GM18909 (cell line): ENCODE data around the gene ZFYVE26.

Experiments
- ATAC-seq: cut with Tn5 transposase; IDR thresholded peaks from one replicate; pipeline ENCODE4 v1.9.1; 2021; ENCODE audit warnings: mild to moderate bottlenecking; ENCODE audit not compliant: unreplicated experiment, poor library complexity

Gene ZFYVE26

DNA sequence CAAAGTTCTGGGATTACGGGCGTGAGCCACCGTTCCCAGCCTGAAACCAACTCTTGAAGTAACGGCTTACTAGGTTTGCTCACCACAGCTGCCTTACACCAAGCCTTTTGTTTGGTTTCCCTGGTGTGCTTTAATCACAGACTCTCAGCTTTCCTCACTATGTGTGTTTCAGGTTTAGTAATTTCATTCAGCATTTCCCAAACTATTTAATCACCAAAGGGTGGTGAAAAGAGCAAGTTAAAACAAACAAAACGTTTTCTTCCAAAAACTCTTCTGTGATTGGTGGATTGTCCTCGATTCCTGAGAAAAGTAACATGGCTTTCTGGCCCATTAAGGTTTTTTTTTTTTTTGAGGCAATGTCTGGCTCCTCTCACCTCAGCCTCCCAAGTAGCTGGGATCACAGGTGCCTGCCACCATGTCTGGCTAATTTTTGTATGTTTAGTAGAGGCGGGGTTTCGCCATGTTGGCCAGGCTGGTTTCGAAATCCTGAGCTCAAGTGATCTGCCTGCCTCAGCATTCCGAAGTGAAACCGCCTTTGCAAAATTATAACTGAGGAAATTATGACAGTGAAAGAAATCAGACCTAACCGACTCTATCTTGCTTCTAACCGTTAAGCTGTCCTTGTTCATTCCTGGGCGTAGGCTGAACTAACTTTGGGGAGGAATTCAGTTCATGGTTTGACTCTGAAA is 1.5 kb upstream of the ZFYVE26 start:
- no peak for ATAC-seq

DNA sequence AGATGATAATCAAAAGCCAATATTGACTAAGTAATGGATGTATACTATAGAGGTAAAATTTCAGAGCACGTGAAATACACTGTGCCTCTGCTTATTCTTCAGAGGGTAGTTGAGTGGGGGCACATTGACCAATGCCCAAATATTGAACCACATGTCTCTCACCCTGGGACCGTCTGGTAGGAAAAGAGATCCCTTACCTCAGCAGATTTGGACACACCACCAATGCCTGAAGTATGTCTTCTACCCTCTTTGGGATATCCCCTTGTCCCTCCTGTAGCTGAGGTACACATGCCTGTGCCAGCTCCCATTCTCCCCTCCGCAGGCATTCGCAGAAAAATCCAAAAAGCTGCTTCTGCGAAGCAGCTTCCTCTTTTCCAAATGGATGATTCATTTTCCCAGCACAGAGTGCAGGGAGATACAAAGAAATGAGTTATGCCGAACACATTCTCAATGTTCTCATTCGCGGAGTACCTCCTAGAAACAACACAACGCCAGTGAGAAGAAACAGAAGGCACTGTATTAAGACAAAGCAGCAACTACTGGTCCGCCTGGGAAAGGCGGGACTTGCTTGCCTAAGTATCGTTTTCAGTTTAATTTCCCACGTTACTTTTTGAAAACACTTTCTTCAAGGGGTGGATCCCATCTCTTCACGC is 691 bp downstream of the ZFYVE26 start:
- ATAC-seq: no peak

DNA sequence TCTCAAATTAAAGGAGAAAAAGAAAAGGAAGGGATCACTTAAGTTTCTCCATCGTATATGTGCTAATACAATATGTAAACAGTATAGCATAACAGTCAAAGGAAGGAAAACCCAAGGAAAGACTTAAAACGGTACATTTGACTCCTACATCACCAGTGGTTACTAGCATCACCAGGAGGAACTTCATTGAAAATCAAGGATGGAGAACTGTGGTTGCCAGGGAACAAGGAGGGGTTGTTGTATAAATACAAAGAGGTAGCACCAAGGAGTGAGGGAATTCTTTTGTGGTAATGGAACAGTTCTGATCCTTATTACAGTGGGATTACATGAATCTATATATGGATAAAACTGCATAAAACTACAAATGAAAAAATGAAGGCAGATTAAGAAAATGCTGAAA is 1.6 kb downstream of the ZFYVE26 start:
- ATAC-seq: no peak

DNA sequence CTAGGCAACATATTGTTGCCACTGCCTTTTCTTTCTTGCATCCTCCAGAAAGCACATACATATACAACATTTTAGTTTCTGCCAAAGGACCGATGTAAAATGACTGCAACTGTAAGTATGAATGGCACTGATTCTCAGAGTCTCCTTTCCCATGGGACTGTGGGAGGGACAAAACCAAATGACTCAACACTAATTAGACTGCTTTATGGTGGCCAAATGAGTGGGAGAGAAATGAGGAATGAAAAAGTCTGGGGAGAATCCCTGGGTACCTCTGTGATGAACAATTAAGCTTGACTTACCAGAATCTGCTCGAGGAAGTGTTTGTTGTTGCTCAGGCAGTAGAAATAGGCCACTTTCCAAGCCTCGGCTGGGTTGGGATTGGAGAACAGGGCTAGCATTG is 10.1 kb downstream of the ZFYVE26 start:
- ATAC-seq: no peak

DNA sequence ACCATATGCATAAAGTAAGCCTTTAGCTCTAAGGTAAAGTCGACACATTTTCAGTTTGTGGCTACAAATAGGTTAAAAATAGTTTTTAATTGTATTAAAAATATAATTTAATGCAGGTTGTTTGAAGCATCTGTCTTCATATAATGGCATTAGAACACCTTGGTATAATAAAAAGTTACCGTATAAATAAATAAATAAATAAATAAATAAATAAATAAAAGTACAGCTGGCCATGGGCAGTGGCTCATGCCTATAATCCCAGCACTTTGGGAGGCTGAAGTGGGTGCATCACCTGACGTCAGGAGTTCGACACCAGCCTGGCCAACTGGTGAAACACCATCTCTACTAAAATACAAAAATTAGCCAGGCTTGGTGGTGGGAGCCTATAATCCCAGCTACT is 15.6 kb downstream of the ZFYVE26 start:
- no peak for ATAC-seq

DNA sequence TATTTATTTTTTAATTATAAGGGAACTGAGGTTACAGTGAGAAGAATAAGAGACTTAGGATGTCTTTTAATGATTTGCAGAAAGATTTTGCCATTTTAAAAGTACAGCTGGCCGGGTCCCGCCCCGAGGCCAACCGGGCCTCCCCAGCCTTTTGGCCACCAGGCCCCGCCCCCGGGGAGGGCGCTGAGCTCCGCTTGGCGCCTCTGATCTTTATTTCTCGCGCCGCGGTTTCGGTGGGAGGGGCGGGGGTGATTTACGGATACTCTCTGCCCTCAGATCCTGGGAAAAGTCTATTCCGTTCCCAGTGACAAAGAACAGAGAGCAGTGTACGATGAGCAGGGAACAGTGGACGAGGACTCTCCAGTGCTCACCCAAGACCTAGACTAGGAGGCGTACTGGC is 17.7 kb downstream of the ZFYVE26 start:
- ATAC-seq: no peak

DNA sequence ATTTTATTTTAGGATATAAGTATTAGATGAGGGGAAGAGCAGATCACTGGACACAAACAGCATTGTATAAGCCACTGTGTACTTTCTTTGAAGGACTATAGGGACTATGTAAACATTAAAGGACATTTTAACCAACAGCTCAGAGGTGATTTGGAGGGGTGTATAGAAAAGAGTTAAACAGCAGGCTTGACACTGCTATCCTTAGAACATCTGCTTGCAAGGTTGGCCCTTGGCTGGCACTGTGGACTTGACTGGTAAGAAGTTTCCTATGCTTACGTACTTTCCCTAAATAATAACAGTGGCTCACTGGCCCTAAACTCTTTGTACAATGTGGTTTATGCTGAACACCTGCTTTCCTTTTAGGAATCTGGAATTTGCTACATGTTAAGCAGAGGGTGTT is 28.7 kb downstream of the ZFYVE26 start:
- no peak for ATAC-seq

DNA sequence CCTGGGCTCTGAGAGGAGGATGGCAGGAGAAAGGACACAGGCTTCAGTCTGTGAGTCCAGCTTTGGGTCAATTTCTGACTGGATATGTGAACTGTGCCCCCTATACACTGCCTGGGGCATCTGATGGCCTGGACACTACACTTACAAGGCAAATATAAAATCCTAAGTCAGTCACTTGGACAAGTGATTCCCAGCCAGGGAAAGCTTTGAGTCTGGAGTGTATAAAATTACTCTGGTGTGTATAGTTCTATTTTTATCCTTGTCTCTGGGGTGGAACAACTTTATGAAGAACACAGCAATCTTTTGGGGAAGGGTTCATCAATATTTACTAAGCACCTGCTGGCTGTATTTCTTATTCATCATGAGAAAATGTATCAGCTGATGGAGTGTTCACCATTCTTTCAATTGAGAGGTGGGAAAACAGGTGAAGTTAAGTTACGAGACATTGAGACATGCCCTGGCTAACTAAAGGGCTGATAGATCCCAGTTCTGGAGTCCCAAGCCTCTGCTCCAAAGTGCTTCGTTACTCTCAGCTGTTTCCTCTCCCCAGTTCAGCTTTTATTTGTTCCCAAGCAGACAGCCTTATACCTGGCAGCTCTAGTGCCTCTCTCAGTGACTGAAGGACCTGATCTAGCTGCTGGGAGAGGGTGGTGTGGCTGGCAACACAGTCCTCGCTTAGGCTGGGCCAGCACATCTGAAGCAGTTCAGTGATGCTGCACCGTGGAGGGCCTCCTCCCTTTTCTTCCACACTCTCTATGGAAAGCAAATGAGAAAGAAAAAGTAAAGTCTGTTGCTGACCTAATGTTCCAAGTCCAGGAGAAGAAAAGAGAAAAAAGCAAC is 30.9 kb downstream of the ZFYVE26 start:
- ATAC-seq: no peak

DNA sequence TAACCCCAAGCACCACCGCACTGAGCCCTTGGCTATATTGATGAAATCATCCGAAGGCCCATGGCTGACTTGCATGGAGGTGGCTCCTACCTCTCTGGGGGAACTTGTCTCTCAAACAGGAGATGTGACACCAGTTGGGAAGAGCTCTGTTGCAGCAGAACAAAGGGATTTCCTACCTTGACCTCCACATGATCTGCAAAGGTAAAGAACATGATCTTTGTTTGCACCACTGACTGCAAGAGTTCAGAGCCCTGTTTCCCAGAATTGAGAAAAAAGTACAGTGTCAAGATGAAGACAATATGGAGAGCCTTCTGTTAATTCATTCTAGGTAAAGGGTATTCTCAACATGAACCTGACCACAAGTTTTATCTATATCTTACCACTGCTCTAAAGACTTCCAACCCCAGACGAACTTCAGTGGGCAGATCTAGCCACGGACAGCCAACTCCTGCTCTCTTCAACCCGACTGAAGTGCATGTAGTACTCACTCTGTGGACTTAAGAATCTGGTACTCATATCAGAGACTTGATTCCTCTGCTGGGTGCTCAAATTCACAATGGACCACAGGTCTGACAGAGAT is 32.1 kb downstream of the ZFYVE26 start:
- no peak for ATAC-seq

DNA sequence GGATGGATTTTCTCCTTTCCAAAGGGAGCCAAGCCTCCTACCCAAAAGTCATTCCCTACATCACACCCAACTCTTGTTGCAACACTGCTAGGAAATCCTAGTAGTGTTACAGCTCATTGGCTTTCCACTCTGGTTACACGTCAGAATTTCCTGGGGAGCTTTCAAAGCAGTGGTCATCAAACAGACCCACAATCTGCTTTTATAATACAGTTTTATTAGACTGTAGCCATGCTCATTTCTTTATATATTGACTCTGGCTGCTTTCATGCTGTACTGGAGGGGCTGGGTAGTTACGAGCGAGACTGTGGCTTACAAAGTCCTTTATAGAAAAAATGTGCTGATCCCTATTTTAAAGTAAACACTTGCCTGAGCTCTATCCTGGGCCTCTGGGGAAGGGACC is 34.3 kb downstream of the ZFYVE26 start:
- ATAC-seq: no peak

DNA sequence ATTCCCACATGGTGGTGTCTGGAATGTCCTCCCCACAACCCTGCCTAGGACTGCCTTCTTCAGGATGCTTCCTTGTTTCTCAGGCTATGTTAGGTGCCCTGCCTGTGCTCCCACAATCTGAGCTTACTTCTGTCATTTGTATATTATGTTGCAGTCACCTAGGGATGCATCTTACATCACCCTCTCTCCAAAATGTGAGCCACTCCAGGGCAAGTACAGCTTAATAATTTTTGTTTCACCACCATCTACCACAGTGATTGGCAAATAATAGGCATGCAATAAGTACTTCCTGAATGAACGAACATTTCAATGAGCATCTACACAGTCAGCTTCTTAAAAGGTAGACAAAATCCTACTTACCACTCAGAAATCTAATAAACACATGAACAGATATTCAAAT is 37.6 kb downstream of the ZFYVE26 start:
- ATAC-seq: no peak

DNA sequence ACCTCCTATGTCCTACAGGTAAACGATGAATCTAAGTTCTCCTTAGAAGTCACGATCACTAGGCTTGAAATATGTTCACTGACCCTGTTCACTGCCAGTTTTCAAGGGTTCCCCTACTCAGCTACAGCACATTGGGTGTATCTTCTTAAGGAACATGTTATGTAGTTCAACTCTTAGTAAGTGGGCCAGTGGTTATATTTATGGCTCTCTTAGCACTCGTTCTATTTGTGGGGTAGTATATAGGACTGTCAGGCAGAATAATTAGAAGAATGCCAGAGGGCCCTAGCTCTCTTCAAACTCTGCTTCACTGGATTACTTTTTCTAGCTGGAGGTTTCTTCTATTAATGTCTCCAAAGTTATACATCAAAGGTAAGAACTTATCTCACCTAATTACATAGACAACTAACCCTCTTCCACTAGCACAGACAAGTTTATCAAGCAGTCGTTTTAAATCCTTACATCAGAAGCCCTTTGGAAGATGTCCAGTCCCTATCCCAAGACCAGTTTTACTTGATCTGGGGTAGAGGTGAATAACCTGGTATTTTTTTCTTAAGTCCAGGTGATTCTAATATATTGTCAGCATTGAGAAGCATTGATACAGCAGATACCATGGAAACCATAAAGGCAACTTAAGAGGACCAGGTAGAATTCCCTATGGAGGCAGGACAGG is 39.6 kb downstream of the ZFYVE26 start:
- ATAC-seq: no peak

DNA sequence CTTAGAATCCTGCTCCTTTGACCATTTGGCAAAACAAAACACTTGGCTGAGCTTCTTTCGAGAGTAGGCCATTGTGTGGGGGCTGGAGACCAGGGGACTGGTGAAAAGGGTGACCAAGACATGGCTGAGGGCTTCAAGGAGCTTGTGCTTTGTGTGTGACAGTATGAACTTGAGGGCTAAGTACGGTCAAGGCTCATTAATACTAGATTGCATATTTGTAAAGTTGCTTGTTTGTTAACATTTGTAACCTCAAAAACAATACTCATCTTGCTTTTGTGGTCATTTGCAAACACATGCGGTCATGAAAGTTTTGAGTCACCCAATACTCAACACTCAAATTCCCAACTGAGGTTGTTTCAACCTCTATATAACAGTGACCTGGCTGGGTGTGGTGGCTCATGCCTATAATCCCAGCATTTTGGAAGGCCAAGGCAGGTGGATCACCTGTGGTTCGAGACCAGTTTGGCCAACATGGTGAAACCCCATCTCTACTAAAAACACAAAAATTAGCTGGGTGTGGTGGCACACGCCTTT is 42.5 kb downstream of the ZFYVE26 start:
- no peak for ATAC-seq

DNA sequence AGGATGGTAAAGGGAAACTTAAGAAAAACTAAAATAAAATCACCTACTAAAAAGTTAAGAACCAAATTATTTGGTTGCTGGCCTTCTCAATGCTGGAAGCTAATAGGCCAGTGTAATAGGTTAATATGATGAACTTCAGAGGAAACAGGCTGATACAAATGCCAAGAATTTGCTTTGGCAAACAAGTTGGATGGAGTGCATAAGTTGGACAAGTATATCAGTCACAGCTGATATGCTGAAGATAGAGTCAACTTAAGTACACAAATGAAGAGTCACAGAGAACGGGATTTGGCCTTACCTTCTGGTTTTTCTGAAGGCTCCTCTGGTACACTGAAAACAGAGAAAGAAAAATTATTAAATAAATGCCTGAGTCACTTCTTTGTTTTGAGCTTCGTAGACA is 48.2 kb downstream of the ZFYVE26 start:
- no peak for ATAC-seq

DNA sequence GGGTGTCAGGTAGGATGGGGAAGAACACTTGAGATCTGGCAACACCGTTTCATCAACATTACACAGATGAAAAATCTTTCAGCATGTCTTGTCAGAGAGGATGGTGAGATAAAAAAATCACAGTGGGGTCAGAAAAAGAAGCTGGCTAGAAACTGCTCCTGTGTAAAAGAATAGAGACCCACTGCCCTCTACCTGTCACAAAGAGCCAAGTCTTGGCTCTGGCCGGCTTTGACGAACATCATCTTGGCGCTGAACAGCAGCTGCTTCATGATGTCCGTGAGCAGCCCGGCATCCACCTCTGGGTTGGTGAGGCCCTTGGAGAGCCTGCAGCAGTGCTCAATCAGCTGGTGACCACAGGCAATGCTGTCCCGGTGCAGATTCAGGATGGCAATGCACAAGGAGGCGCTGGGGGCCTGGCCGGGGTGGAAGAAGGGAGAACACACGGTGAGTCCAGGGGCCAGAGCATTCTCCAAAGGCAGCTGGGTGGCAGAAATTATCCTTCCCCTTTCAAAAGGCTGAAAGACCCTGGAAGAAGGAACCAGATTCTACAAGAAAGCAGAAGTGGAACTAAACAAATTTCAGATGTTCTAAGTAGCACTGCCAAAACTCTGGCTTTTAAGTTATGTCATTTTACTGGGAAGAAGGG is 50.2 kb downstream of the ZFYVE26 start:
- no peak for ATAC-seq

DNA sequence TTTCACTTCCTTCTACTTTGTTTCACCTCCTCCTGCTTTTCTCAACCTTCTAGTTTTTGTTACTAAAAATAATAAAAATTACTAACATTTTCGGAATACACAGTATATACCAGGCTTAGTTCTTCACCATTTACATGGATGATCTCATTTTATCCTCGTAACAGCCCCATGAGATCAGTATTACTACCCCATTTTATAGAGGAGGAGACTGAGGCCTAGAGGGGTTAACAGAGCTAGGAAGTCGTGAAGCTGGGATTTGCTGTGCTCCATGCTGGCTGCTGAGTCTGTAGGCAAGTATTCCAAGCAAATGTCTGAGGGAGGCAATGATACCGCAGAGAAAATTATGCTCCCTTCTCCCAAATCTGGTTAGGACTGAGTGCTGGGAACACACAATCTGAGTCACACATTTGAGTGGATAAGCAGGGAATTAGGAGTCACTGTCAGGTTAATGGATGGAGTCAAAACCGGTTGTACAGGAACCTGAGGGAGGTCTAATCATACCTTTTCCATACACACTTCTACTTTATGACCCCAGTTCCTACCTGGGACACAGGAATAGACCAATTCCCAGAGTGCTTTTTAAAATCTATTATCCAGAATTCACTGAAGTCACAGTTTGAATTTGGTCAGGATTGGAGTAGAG is 51.1 kb downstream of the ZFYVE26 start:
- ATAC-seq: no peak

DNA sequence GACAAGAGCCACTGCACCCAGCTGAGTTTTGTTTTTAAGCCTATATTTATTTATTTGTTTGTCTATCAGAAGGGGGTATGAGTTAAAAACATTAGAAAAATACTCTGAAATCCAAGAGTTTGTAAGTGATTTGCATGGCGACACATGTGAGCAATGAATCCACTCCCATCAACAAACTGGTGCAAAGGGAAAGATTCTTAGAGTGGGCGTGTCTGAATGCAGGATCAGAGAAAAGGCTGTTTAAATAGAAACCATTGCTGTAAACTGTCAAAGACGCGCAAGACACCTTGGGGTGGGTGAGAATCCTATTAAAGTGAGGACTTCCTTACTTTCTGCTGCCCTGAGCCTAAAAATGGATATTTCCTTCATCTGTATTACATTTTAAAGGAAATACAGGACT is 51.9 kb downstream of the ZFYVE26 start:
- no peak for ATAC-seq

DNA sequence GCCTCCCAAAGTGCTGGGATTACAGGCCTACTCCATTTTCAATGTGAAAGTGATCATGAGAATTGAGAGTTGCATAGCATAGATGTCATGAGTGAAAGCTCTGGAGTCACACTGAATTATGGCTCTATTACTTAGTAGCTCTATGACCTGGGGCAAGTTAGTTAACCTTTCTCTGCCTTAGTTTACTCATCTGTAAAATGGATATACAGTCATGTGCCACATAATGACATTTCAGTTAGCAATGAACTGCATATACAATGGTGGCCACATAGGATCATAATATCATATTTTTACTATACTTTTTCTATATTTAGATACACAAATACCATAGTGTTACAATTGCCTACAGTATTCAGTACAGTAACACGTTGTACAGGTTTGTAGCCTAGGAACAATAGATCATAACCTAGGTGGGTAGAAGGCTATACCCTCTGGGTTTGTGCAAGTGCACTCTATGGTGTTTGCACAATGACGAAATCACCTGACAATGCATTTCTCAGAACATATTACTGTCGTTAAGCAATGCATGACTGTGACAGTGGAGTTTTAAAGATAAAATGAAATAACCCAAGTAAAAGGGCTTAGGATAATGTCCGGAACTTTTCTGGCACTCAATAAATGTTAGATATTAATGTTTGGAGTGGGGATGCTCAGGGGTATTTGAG is 53.1 kb downstream of the ZFYVE26 start:
- no peak for ATAC-seq

DNA sequence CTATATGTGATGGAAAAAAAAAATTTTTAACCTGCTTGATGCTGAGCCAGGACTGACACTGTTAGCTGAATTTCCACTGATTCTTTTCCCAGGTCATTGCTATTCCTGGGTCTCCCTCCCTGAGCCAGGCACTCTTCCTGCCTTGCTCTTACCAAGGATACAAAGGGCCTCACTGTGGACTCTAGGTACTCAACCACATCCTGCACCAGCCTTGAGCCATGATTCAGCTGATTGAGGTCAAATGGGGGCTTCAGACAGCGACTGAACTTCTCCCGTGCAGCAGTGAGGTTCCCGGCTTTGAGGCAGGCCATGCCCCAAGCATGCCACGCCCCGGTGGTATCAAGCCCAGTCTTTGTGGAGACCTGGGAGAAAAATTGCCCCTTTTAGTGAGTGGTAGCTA is 54.3 kb downstream of the ZFYVE26 start:
- no peak for ATAC-seq
